ENCODE data around the gene SLC22A23.

Gene SLC22A23

DNA sequence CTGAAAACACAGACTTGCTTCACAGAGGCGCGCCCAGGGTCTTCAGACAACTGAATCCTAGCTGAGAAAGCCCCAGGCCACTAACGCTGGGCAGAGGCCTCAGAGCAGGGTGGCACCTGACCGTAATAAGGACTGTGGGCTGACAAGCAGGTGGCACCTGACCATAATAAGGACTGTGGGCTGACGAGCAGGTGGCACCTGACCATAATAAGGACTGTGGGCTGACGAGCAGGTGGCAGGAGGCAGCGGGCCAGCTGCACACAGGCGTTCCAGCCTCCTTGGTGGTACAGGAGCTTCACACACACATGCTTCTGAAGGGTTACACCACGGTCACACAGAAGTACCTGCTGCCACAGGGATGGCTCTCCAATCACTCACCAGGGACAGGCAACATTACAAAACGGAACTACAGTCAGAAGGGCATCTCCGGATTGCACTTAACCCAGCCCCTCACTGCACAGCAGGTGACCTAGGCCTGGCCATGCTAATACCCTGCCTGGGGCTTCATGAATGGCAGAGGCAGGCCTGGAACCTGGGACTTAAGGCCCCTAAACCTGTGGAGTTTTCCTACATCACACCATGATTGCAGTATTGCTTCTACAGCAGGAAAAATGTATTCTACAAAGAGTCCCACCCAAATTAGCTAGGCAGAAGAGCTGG, 147.3 kb downstream of the SLC22A23 start:
- TF ChIP-seq, protein P1, sequence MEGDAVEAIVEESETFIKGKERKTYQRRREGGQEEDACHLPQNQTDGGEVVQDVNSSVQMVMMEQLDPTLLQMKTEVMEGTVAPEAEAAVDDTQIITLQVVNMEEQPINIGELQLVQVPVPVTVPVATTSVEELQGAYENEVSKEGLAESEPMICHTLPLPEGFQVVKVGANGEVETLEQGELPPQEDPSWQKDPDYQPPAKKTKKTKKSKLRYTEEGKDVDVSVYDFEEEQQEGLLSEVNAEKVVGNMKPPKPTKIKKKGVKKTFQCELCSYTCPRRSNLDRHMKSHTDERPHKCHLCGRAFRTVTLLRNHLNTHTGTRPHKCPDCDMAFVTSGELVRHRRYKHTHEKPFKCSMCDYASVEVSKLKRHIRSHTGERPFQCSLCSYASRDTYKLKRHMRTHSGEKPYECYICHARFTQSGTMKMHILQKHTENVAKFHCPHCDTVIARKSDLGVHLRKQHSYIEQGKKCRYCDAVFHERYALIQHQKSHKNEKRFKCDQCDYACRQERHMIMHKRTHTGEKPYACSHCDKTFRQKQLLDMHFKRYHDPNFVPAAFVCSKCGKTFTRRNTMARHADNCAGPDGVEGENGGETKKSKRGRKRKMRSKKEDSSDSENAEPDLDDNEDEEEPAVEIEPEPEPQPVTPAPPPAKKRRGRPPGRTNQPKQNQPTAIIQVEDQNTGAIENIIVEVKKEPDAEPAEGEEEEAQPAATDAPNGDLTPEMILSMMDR (IDR thresholded peaks at IDR 0.05; ENCODE audit: insufficient read depth, low read length, poor library complexity, severe bottlenecking), result no peak
- no peak for DNase-seq (ENCODE audit: extremely low read depth, insufficient read length)

DNA sequence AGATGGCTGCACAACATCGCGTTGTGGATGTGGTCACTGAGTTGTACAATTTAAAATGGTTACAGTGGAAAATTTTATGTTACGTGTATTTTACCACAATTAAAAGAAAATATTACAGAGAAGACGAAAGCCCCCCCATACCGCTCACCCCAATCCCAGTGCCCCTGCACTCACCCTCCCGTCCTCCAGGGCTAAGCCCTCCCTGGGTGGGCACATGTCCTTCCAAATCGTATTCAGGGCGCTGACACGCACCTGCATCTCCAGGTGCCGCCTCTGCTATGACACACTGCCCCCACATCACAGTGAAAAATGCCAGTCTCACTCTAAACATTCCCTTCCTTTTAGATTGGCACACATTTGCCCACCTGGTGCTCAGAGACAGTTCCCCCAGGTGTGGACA, 148.7 kb downstream of the SLC22A23 start:
- no peaks in the 10 kb centered on the region for H3K27me3 ChIP-seq (replicated peaks; ENCODE audit: control insufficient read depth, insufficient read depth, low read length)
- no peaks in the 10 kb centered on the region for H3K36me3 ChIP-seq (ENCODE audit: control insufficient read depth, insufficient read depth, low read length)
- DNase-seq (ENCODE audit: extremely low read depth, insufficient read length), result no peak
- TF ChIP-seq, protein P1 (IDR thresholded peaks at IDR 0.05; ENCODE audit: insufficient read depth, low read length, poor library complexity, severe bottlenecking), result no peak
- no peak overlapping the region for H3K4me3 ChIP-seq (replicated peaks; ENCODE audit: low read depth, low read length)

More for the DNA sequence above, 147.3 kb downstream of the SLC22A23 start:
- H3K4me3 ChIP-seq (replicated peaks; ENCODE audit: low read depth, low read length), result no peak overlapping the region
- H3K36me3 ChIP-seq (ENCODE audit: control insufficient read depth, insufficient read depth, low read length), result no peaks in the 10 kb centered on the region
- no peaks in the 10 kb centered on the region for H3K27me3 ChIP-seq (replicated peaks; ENCODE audit: control insufficient read depth, insufficient read depth, low read length)

DNA sequence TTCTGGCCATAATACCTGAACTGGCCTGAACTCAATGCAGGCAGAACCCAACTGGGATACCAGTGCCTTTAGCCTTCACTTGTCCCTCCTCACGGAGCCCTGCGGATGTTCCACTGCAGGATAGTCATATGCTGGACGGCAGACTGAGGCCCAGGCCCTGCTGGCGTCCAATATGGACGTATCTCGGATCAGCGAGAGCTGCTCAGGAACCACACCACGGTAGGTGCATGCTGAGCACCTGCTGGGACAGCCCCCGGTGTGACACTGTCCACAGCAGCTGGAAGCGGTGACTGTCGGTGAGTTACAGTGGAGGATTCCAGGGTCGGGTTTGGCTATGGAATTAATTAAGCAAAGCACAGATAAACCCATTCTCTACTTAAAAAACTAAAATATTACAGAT, 149.4 kb downstream of the SLC22A23 start:
- Histone ChIP-seq H3K4me3 (replicated peaks; ENCODE audit: low read depth, low read length) (no peak overlapping the region), H3K36me3 (ENCODE audit: control insufficient read depth, insufficient read depth, low read length) (no peaks in the 10 kb centered on the region), H3K27me3 (replicated peaks; ENCODE audit: control insufficient read depth, insufficient read depth, low read length) (no peaks in the 10 kb centered on the region)
- TF ChIP-seq, protein P1 (IDR thresholded peaks at IDR 0.05; ENCODE audit: insufficient read depth, low read length, poor library complexity, severe bottlenecking), result no peak
- DNase-seq (ENCODE audit: extremely low read depth, insufficient read length), result no peak

DNA sequence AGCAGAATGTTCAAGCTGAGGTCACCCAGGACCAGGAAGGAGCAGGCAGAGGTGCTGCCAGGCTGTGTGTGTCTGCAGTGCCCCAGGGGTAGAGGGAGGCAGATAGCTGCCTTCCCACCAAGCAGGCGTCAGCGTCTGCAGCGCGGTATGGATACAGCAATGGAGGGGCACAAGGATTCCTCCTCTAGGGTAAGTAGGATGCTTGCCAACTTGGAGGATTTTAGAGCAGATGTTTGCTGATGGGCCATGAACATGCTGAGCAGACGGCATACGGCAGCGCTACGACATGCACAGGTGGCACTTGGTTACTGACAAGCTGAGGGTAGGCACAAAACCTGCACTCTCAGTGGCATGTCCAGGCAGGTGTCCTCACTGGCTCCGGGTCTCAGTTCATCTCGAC, 150.0 kb downstream of the SLC22A23 start:
- TF ChIP-seq, protein P1 (IDR thresholded peaks at IDR 0.05; ENCODE audit: insufficient read depth, low read length, poor library complexity, severe bottlenecking), result no peak
- DNase-seq (ENCODE audit: extremely low read depth, insufficient read length), result no peak
- Histone ChIP-seq H3K4me3 (replicated peaks; ENCODE audit: low read depth, low read length) (no peak overlapping the region), H3K27me3 (replicated peaks; ENCODE audit: control insufficient read depth, insufficient read depth, low read length) (no peaks in the 10 kb centered on the region), H3K36me3 (ENCODE audit: control insufficient read depth, insufficient read depth, low read length) (no peaks in the 10 kb centered on the region)

DNA sequence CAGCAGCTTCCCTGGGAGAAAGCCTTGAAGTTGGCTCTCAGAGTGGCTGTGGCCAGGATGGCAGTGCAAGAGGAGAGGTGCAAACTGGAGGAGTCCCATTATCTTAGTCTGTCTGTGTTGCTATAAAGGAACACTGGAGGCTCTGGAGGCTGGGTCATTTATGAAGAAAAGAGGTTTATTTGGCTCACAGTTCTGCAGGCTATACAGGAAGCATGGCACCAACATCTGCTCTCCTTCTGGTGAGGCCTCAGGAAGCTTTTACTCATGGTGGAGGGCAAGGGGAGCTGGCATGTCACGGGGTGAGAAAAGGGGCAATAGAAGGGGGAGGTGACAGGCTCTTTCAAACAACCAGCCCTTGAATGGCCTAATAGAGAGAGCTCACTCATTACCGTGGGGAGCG, 151.0 kb downstream of the SLC22A23 start:
- no peak for DNase-seq (ENCODE audit: extremely low read depth, insufficient read length)
- no peak overlapping the region for H3K4me3 ChIP-seq (replicated peaks; ENCODE audit: low read depth, low read length)
- H3K36me3 ChIP-seq (ENCODE audit: control insufficient read depth, insufficient read depth, low read length), result no peaks in the 10 kb centered on the region
- TF ChIP-seq, protein P1 (IDR thresholded peaks at IDR 0.05; ENCODE audit: insufficient read depth, low read length, poor library complexity, severe bottlenecking), result no peak
- no peaks in the 10 kb centered on the region for H3K27me3 ChIP-seq (replicated peaks; ENCODE audit: control insufficient read depth, insufficient read depth, low read length)

DNA sequence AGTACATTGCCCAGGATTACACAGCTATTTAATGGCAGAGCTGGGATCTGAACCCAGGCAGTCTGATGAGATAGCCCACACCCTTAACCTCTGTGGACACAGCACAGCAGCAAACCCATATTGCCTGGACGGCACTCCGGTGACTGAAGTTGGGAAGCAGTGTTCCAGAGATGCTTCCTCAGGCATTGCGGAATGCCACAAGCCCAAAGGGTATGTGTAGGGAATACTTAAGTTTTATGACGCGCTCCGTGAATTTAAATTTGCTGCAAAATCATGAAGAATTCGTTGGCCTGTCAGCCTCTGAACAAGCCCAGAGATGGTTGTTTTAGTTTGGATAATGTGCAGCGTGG, 151.7 kb downstream of the SLC22A23 start:
- TF ChIP-seq, protein P1 (IDR thresholded peaks at IDR 0.05; ENCODE audit: insufficient read depth, low read length, poor library complexity, severe bottlenecking), result no peak
- H3K27me3 ChIP-seq (replicated peaks; ENCODE audit: control insufficient read depth, insufficient read depth, low read length), result no peaks in the 10 kb centered on the region
- H3K4me3 ChIP-seq (replicated peaks; ENCODE audit: low read depth, low read length), result no peak overlapping the region
- no peaks in the 10 kb centered on the region for H3K36me3 ChIP-seq (ENCODE audit: control insufficient read depth, insufficient read depth, low read length)
- no peak for DNase-seq (ENCODE audit: extremely low read depth, insufficient read length)
